Measurements from ENCODE around the gene PHF2. TPM values are rescaled to one million over a fixed set of nuclear protein-coding genes. Genes with fewer than 3 reads are reported as not detected.

PHF2 gene
- total RNA-seq, 1 donor from 2014 or later, result 27.7 TPM

DNA sequence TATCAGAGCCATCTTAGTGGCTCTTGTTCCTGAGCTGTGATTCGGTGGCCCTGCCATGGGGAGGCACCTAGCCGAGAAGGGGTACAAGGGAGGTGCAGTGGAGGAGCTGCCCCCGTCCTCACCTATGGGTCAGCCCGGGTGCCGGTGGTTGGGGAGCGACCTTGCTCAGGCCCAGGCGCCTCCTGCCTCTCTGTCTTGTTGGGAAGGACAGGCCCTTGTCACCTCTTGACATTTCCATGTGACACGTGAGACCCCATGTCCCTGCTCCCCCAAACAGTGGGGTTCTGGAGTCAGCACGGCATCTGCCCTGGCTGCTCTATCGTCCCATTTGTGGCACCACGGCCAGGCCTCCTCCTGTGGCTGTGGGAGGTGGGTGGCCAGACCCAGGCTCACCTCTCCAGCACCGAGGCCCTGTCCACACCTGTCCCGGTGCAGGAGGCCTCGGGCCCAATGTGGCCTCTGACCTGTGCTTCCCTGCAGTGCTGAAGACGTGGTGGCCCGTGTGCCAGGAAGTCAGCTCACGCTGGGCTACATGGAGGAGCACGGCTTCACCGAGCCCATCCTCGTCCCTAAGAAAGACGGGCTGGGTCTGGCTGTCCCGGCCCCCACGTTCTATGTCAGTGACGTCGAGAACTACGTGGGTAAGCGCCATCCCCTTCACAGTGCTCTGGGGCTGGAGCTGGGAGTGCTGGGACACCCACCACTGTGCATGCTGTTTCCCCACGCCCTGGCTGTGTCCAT is 68.9 kb downstream of the PHF2 start:
- TF ChIP-seq CTCF (IDR thresholded peaks at IDR 0.05) (no peak), POLR2A (IDR thresholded peaks at IDR 0.05) (no peak), POLR2AphosphoS5 (IDR thresholded peaks at IDR 0.05; ENCODE audit: insufficient read depth in 1 of 2, low read depth in 1 of 2) (no peak)
- H3K36me3 ChIP-seq, result peaks cover 0 to 42% of the 10 kb centered on the region in 2 donors

GRCh38 chr9:93645921-93646639 is 69.7 kb downstream of the PHF2 start:
- intact Hi-C loops (cut with DNase I), result no loop called here
- Histone ChIP-seq H3K27ac (no peak overlapping the region), H3K9me3 (no peaks in the 10 kb centered on the region), H3K4me3 (no peak overlapping the region), H3K4me1 (peaks cover 11% of the 10 kb centered on the region), H3K27me3 (no peaks in the 10 kb centered on the region), H3K36me3 (peaks cover 0 to 45% of the 10 kb centered on the region in 2 donors)
- TF ChIP-seq POLR2AphosphoS5 (IDR thresholded peaks at IDR 0.05; ENCODE audit: insufficient read depth in 1 of 2, low read depth in 1 of 2) (no peak), POLR2A (IDR thresholded peaks at IDR 0.05) (no peak), CTCF (IDR thresholded peaks at IDR 0.05) (no peak)
- DNase-seq (ENCODE audit: extremely low spot score in 2 of 2), result no peak

More for the DNA sequence above, 68.9 kb downstream of the PHF2 start:
- no peak overlapping the region for H3K4me3 ChIP-seq
- intact Hi-C loops (cut with DNase I), result no loop called here
- H3K4me1 ChIP-seq, result peaks cover 16% of the 10 kb centered on the region
- no peaks in the 10 kb centered on the region for H3K27me3 ChIP-seq
- no peak overlapping the region for H3K27ac ChIP-seq
- no peak for DNase-seq (ENCODE audit: extremely low spot score in 2 of 2)
- H3K9me3 ChIP-seq, result no peaks in the 10 kb centered on the region

DNA sequence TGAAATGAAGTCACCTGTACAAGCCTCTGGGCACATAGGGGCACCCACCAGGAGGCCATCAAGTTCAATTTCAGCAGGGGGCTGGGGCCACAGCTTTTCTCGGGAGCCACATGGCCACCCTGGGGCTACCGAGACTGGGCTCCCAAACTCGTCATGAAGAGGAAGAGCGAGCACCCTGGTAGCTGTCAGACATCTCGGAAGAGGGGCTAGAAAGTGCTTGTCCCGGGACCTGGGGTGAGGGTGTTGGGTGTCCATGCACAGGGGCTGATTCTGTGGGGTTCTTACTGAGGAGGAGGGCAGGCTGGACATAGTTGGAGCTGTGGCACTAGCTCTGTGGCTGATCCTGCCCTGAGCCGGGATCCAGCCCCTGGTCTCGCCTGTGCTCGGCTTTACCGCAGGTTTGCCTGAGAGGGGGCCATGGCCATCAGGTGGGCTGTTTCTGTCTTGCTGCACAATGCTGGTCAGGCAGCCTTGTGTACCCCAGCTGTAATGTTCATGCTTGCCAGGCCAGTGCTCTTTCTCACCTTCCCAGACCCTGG is 70.3 kb downstream of the PHF2 start:
- H3K27me3 ChIP-seq, result no peaks in the 10 kb centered on the region

GRCh38 chr9:93648181-93648580 is 71.8 kb downstream of the PHF2 start:
- Histone ChIP-seq H3K4me1 (peaks cover 6% of the 10 kb centered on the region), H3K36me3 (peaks cover 0 to 47% of the 10 kb centered on the region in 2 donors), H3K9me3 (no peaks in the 10 kb centered on the region), H3K27me3 (no peaks in the 10 kb centered on the region), H3K27ac (no peak overlapping the region), H3K4me3 (no peak overlapping the region)
- intact Hi-C loops (cut with DNase I), result no loop called here
- no peak for DNase-seq (ENCODE audit: extremely low spot score in 2 of 2)
- no peak for TF ChIP-seq POLR2A (IDR thresholded peaks at IDR 0.05)
- no peak for TF ChIP-seq CTCF (IDR thresholded peaks at IDR 0.05)
- TF ChIP-seq POLR2AphosphoS5 (IDR thresholded peaks at IDR 0.05; ENCODE audit: insufficient read depth in 1 of 2, low read depth in 1 of 2), result no peak

More for the DNA sequence above, 70.3 kb downstream of the PHF2 start:
- peaks cover 8% of the 10 kb centered on the region for H3K4me1 ChIP-seq
- intact Hi-C loops (cut with DNase I), result no loop called here
- DNase-seq (ENCODE audit: extremely low spot score in 2 of 2), result no peak
- H3K9me3 ChIP-seq, result no peaks in the 10 kb centered on the region
- H3K27ac ChIP-seq, result no peak overlapping the region
- TF ChIP-seq POLR2AphosphoS5 (IDR thresholded peaks at IDR 0.05; ENCODE audit: insufficient read depth in 1 of 2, low read depth in 1 of 2), result no peak
- no peak for TF ChIP-seq POLR2A (IDR thresholded peaks at IDR 0.05)
- TF ChIP-seq CTCF (IDR thresholded peaks at IDR 0.05), result no peak
- H3K36me3 ChIP-seq, result peaks cover 0 to 45% of the 10 kb centered on the region in 2 donors
- H3K4me3 ChIP-seq, result no peak overlapping the region

Data from vagina (tissue), 2 donors.